NCI-H2107 treated with DMSO at 0.1 percent for 48 hours (cell line): Measurements from ENCODE around the gene CHST1.

Experiments
- DNase-seq: peaks from one replicate; lab custom pipeline; 2025; ENCODE audit not compliant: unreplicated experiment; lab: John Stamatoyannopoulos, UW

Gene CHST1

GRCh38 chr11:45660729-45661438, 4.5 kb downstream of the CHST1 start:
- no peak for DNase-seq

GRCh38 chr11:45659818-45660160, 5.6 kb downstream of the CHST1 start:
- no peak for DNase-seq

- no peak for DNase-seq
Measured at GRCh38 chr11:45659031-45659817, 6.2 kb downstream of the CHST1 start.

GRCh38 chr11:45658292-45658991, 7.0 kb downstream of the CHST1 start:
- no peak for DNase-seq

- DNase-seq, result no peak
Measured at GRCh38 chr11:45657496-45658260, 7.7 kb downstream of the CHST1 start.

- no peak for DNase-seq
Measured at GRCh38 chr11:45655831-45656230, 9.6 kb downstream of the CHST1 start.

- peak; percentile 18 for DNase-seq
Measured at GRCh38 chr11:45655347-45655756, 10.1 kb downstream of the CHST1 start.

- DNase-seq, result no peak
Measured at GRCh38 chr11:45655012-45655283, 10.5 kb downstream of the CHST1 start.

GRCh38 chr11:45654231-45655011, 11.0 kb downstream of the CHST1 start:
- DNase-seq, result no peak

- no peak for DNase-seq
Measured at GRCh38 chr11:45653277-45653676, 12.1 kb downstream of the CHST1 start.

GRCh38 chr11:45652781-45653180, 12.6 kb downstream of the CHST1 start:
- no peak for DNase-seq

GRCh38 chr11:45651841-45652749, 13.3 kb downstream of the CHST1 start:
- DNase-seq, result no peak

- DNase-seq, result no peak
Measured at GRCh38 chr11:45651156-45651555, 14.3 kb downstream of the CHST1 start.

GRCh38 chr11:45650166-45651095, 15.0 kb downstream of the CHST1 start:
- no peak for DNase-seq

- no peak for DNase-seq
Measured at GRCh38 chr11:45649544-45650165, 15.8 kb downstream of the CHST1 start.

- no peak for DNase-seq
Measured at GRCh38 chr11:45648931-45649330, 16.5 kb downstream of the CHST1 start.

GRCh38 chr11:45647786-45648185, 17.6 kb downstream of the CHST1 start:
- no peak for DNase-seq

- DNase-seq, result no peak
Measured at GRCh38 chr11:45647329-45647728, 18.1 kb downstream of the CHST1 start.
